ENCODE data around the gene TFRC. TPM values are rescaled to one million over a fixed set of nuclear protein-coding genes. Genes with fewer than 3 reads are reported as not detected.
"Not testable (repeated sequence)": the region's sequence is repeated elsewhere in the genome, so short reads cannot be mapped to it uniquely, and the experiment has no call there.

TFRC gene
- total RNA-seq, 1 donor from 2014 or later = 140 TPM

- peaks cover 31% of the 10 kb centered on the region for H3K36me3 Mint-ChIP-seq
- H3K27ac Mint-ChIP-seq = no peak overlapping the region
- no peak for DNase-seq (ENCODE audit: extremely low spot score, unreplicated experiment)
- no peaks in the 10 kb centered on the region for H3K4me1 Mint-ChIP-seq (ENCODE audit: unreplicated experiment)
- no peaks in the 10 kb centered on the region for H3K9me3 Mint-ChIP-seq
- H3K4me3 Mint-ChIP-seq = no peak overlapping the region
- TF ChIP-seq CTCF (conservative IDR thresholded peaks at IDR 0.05) = no peak
- no peaks in the 10 kb centered on the region for H3K27me3 Mint-ChIP-seq
These were observed 17.9 kb downstream of the TFRC start for GRCh38 chr3:196063971-196064370.

GRCh38 chr3:196063456-196063855, 18.4 kb downstream of the TFRC start:
- no peak overlapping the region for H3K4me3 Mint-ChIP-seq
- H3K27ac Mint-ChIP-seq = no peak overlapping the region
- TF ChIP-seq CTCF (conservative IDR thresholded peaks at IDR 0.05) = no peak
- peaks cover 31% of the 10 kb centered on the region for H3K36me3 Mint-ChIP-seq
- no peak for DNase-seq (ENCODE audit: extremely low spot score, unreplicated experiment)
- no peaks in the 10 kb centered on the region for H3K9me3 Mint-ChIP-seq
- no peaks in the 10 kb centered on the region for H3K4me1 Mint-ChIP-seq (ENCODE audit: unreplicated experiment)
- H3K27me3 Mint-ChIP-seq = no peaks in the 10 kb centered on the region

DNA sequence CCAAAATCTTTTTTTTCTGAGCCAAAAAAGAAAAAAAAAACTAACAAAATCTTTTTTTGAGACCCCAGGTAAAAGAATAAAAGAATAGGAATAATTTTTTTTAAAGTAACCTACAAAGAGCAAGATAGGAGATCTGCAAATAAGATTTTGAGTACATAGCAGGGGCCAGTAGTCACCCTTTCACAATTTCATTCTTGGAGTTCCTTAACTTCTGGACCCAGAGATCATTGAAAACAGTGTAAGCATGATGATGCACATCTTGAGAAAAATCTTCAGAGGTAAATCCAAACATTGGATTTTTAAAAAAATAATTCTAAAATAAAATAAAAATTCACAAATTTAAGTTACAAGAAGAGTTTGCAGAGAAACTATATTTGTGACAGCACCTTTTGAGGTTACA, 18.8 kb downstream of the TFRC start:
- H3K27ac Mint-ChIP-seq = no peak overlapping the region
- no peaks in the 10 kb centered on the region for H3K9me3 Mint-ChIP-seq
- H3K27me3 Mint-ChIP-seq = no peaks in the 10 kb centered on the region
- no peak overlapping the region for H3K4me3 Mint-ChIP-seq
- no peak for TF ChIP-seq CTCF (conservative IDR thresholded peaks at IDR 0.05)
- DNase-seq (ENCODE audit: extremely low spot score, unreplicated experiment) = no peak
- H3K4me1 Mint-ChIP-seq (ENCODE audit: unreplicated experiment) = no peaks in the 10 kb centered on the region
- H3K36me3 Mint-ChIP-seq = peaks cover 33% of the 10 kb centered on the region

DNA sequence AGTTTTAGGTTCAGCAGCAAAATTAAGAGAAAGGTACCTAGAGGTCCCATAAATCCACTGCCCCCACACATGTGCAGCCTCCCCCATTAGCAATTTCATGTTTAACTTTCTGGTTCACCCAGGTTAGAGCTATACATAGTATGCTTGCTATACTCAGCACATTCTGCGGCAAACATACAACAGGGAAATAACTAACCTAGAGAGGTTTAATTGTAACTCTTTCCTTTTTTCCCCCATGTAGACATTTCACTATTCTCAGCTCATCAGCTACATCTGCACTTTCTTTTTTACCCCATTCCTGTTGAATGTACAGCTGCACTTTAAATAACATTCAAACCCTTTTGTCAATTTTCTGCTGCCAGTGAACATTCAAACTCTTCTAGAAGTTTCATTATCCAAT, 21.1 kb downstream of the TFRC start:
- no peaks in the 10 kb centered on the region for H3K4me1 Mint-ChIP-seq (ENCODE audit: unreplicated experiment)
- no peak overlapping the region for H3K4me3 Mint-ChIP-seq
- no peaks in the 10 kb centered on the region for H3K27me3 Mint-ChIP-seq
- no peak for DNase-seq (ENCODE audit: extremely low spot score, unreplicated experiment)
- no peak for TF ChIP-seq CTCF (conservative IDR thresholded peaks at IDR 0.05)
- H3K9me3 Mint-ChIP-seq = no peaks in the 10 kb centered on the region
- H3K27ac Mint-ChIP-seq = no peak overlapping the region
- peaks cover 29% of the 10 kb centered on the region for H3K36me3 Mint-ChIP-seq

GRCh38 chr3:196057760-196058331, 24.0 kb downstream of the TFRC start:
- peaks cover 35% of the 10 kb centered on the region for H3K36me3 Mint-ChIP-seq
- no peak overlapping the region for H3K4me3 Mint-ChIP-seq
- no peak overlapping the region for H3K27ac Mint-ChIP-seq
- no peak for DNase-seq (ENCODE audit: extremely low spot score, unreplicated experiment)
- TF ChIP-seq CTCF (conservative IDR thresholded peaks at IDR 0.05) = no peak
- no peaks in the 10 kb centered on the region for H3K27me3 Mint-ChIP-seq
- no peaks in the 10 kb centered on the region for H3K9me3 Mint-ChIP-seq
- H3K4me1 Mint-ChIP-seq (ENCODE audit: unreplicated experiment) = no peaks in the 10 kb centered on the region

DNA sequence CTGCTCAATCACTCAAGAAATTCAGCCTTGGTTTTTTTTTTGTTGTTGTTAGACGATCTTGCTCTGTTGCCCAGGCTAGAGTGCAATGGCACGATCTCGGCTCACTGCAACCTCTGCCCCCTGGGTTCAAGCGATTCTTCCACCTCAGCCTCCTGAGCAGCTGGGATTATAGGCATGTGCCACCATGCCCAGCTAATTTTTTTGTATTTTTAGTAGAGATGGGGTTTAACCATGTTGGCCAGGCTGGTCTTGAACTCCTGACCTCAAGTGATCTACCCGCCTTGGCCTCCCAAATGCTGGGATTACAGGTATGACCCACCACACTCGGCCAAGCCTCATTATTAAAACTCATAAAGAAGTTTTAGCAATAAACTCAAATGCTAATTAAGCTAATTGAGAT, 25.5 kb downstream of the TFRC start:
- peaks cover 41% of the 10 kb centered on the region for H3K36me3 Mint-ChIP-seq
- not testable (repeated sequence) for H3K27ac Mint-ChIP-seq

More for the DNA sequence above, 25.5 kb downstream of the TFRC start:
- not testable (repeated sequence) for H3K27me3 Mint-ChIP-seq; H3K4me1 Mint-ChIP-seq (ENCODE audit: unreplicated experiment); H3K9me3 Mint-ChIP-seq; H3K4me3 Mint-ChIP-seq; DNase-seq (ENCODE audit: extremely low spot score, unreplicated experiment)
